ENCODE results near the gene HIVEP3. TPM values are rescaled to one million over a fixed set of nuclear protein-coding genes. Genes with fewer than 3 reads are reported as not detected.
"Not testable (repeated sequence)": the region's sequence is repeated elsewhere in the genome, so short reads cannot be mapped to it uniquely, and the experiment has no call there.

Gene HIVEP3
- total RNA-seq, 2 experiments from 2014 or later: 19.4 to 21.3 TPM

- H3K4me3 Mint-ChIP-seq: no peak overlapping the region
- no peak for DNase-seq
- no peaks in the 10 kb centered on the region for H3K9me3 Mint-ChIP-seq
- H3K36me3 Mint-ChIP-seq: no peaks in the 10 kb centered on the region
- no peaks in the 10 kb centered on the region for H3K27me3 Mint-ChIP-seq
- peaks cover 17% of the 10 kb centered on the region for H3K4me1 Mint-ChIP-seq
- H3K27ac Mint-ChIP-seq: no peak overlapping the region
These were observed 207.7 kb downstream of the HIVEP3 start for GRCh38 chr1:41710980-41711379.

GRCh38 chr1:41709873-41710272 lies 208.8 kb downstream of the HIVEP3 start:
- no peaks in the 10 kb centered on the region for H3K9me3 Mint-ChIP-seq
- no peak overlapping the region for H3K4me3 Mint-ChIP-seq
- H3K27me3 Mint-ChIP-seq: no peaks in the 10 kb centered on the region
- H3K4me1 Mint-ChIP-seq: peaks cover 17% of the 10 kb centered on the region
- no peaks in the 10 kb centered on the region for H3K36me3 Mint-ChIP-seq
- no peak overlapping the region for H3K27ac Mint-ChIP-seq
- DNase-seq: no peak

DNA sequence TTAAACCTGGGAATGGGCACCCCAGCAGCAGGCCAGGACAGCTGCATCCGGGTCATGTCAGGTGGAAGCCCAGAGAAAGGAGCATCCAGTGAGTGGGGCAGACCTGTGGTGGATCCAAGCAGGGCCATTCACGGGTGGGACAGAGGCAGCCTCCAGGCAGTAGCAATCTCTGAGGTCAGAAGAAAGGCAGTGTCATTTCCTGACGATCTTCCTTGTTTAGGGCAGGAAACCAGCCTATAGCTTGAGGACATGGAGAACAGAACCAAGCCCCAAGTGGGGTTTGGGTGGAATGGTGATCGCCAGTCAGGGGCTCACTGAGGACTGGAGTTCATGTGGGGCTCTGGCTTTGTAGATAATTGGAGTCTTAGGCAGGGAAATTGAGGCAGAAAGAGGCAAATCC lies 209.4 kb downstream of the HIVEP3 start:
- no peak overlapping the region for H3K4me3 Mint-ChIP-seq
- H3K9me3 Mint-ChIP-seq: no peaks in the 10 kb centered on the region
- H3K4me1 Mint-ChIP-seq: peaks cover 17% of the 10 kb centered on the region
- no peak for DNase-seq
- H3K27ac Mint-ChIP-seq: no peak overlapping the region
- H3K36me3 Mint-ChIP-seq: no peaks in the 10 kb centered on the region
- no peaks in the 10 kb centered on the region for H3K27me3 Mint-ChIP-seq

DNA sequence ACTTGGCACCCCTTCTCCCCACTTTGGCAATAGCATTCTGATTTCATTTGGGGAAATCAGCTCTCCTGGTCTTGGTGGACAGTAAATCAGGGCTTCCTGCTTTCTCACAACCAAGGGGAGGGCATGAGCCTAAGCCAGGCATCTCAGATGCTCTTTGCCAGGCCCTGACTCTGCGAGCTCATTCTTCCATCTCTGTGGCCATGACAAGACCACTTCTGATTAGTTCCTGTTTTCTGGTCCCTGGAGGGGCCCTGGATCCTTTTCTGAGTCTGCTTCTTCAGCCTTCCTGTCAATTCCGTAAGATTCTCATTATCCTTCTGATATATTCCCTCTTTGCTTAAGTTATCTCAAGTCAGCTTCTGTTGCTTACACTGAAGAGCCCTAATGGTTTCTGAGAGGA lies 210.4 kb downstream of the HIVEP3 start:
- no peaks in the 10 kb centered on the region for H3K27me3 Mint-ChIP-seq
- DNase-seq: no peak
- no peak overlapping the region for H3K4me3 Mint-ChIP-seq
- peaks cover 11% of the 10 kb centered on the region for H3K4me1 Mint-ChIP-seq
- H3K9me3 Mint-ChIP-seq: no peaks in the 10 kb centered on the region
- no peaks in the 10 kb centered on the region for H3K36me3 Mint-ChIP-seq
- H3K27ac Mint-ChIP-seq: no peak overlapping the region

GRCh38 chr1:41707793-41708192 lies 210.9 kb downstream of the HIVEP3 start:
- peaks cover 11% of the 10 kb centered on the region for H3K4me1 Mint-ChIP-seq
- no peak overlapping the region for H3K27ac Mint-ChIP-seq
- H3K27me3 Mint-ChIP-seq: no peaks in the 10 kb centered on the region
- H3K9me3 Mint-ChIP-seq: no peaks in the 10 kb centered on the region
- no peaks in the 10 kb centered on the region for H3K36me3 Mint-ChIP-seq
- no peak overlapping the region for H3K4me3 Mint-ChIP-seq
- DNase-seq: no peak

DNA sequence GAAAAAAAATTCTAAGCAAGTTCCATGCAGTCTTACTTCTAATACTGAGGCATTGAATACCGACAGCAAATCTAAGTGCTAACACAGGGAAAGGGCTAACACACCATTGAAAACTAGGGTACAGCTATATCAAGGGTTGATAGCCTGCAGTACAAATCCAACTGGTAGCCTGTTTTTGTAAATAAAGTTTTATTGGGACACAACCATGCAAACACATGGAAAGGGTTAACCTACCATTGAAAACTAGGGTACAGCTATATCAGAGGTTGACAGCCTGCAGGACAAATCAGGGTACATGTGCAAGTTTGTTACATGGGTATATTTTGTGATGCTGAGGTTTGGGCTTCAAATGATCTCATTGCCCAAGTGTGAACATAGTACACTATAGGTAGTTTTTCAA lies 212.9 kb downstream of the HIVEP3 start:
- Mint-ChIP-seq H3K27ac (no peak overlapping the region), H3K27me3 (no peaks in the 10 kb centered on the region)

DNA sequence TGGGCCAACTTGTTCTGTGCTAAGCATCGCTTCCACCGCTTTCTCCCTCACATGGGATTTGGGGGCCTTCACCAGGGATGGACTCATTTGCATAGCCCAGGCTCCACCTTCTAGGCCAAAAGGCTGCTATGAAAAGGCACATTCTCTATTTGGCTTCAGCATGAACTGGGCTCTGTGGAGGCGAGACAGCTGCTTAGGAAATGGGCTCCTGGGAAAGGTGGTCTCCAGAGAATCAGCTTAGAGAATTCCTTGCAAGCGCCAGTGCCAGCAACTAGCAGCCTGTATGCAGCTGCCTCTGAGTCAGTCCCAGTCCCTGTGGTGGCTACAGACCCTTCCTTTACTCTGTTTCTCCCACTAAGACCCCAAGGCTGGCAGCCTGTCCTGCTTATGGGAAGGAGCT lies 214.5 kb downstream of the HIVEP3 start:
- Mint-ChIP-seq H3K4me1 (peaks cover 16% of the 10 kb centered on the region), H3K27me3 (no peaks in the 10 kb centered on the region), H3K36me3 (no peaks in the 10 kb centered on the region), H3K27ac (no peak overlapping the region), H3K9me3 (no peaks in the 10 kb centered on the region), H3K4me3 (no peak overlapping the region)
- no peak for DNase-seq

More for the DNA sequence above, 212.9 kb downstream of the HIVEP3 start:
- no peaks in the 10 kb centered on the region for H3K36me3 Mint-ChIP-seq
- no peak for DNase-seq
- peaks cover 11% of the 10 kb centered on the region for H3K4me1 Mint-ChIP-seq
- no peak overlapping the region for H3K4me3 Mint-ChIP-seq
- H3K9me3 Mint-ChIP-seq: no peaks in the 10 kb centered on the region

- no peak for DNase-seq
- no peak overlapping the region for H3K4me3 Mint-ChIP-seq
- peaks cover 11% of the 10 kb centered on the region for H3K4me1 Mint-ChIP-seq
- no peak overlapping the region for H3K27ac Mint-ChIP-seq
- no peaks in the 10 kb centered on the region for H3K9me3 Mint-ChIP-seq
- no peaks in the 10 kb centered on the region for H3K27me3 Mint-ChIP-seq
- H3K36me3 Mint-ChIP-seq: no peaks in the 10 kb centered on the region
These were observed 216.0 kb downstream of the HIVEP3 start for GRCh38 chr1:41702771-41703170.

GRCh38 chr1:41700986-41701535 lies 217.7 kb downstream of the HIVEP3 start:
- Mint-ChIP-seq H3K27me3 (no peaks in the 10 kb centered on the region), H3K9me3 (no peaks in the 10 kb centered on the region), H3K27ac (no peak overlapping the region), H3K36me3 (no peaks in the 10 kb centered on the region), H3K4me1 (peaks cover 4% of the 10 kb centered on the region), H3K4me3 (no peak overlapping the region)
- DNase-seq: no peak

- H3K4me1 Mint-ChIP-seq: peaks cover 4% of the 10 kb centered on the region
- no peaks in the 10 kb centered on the region for H3K9me3 Mint-ChIP-seq
- H3K27ac Mint-ChIP-seq: no peak overlapping the region
- no peak for DNase-seq
- H3K36me3 Mint-ChIP-seq: no peaks in the 10 kb centered on the region
- no peaks in the 10 kb centered on the region for H3K27me3 Mint-ChIP-seq
- H3K4me3 Mint-ChIP-seq: no peak overlapping the region
These were observed 218.1 kb downstream of the HIVEP3 start for GRCh38 chr1:41700581-41700980.

- Mint-ChIP-seq H3K27me3 (no peaks in the 10 kb centered on the region), H3K27ac (no peak overlapping the region), H3K4me3 (no peak overlapping the region), H3K9me3 (no peaks in the 10 kb centered on the region), H3K36me3 (no peaks in the 10 kb centered on the region), H3K4me1 (peaks cover 4% of the 10 kb centered on the region)
- DNase-seq: no peak
These were observed 218.9 kb downstream of the HIVEP3 start for GRCh38 chr1:41699861-41700248.

- H3K27ac Mint-ChIP-seq: no peak overlapping the region
- no peak overlapping the region for H3K4me3 Mint-ChIP-seq
- H3K4me1 Mint-ChIP-seq: peaks cover 4% of the 10 kb centered on the region
- H3K27me3 Mint-ChIP-seq: no peaks in the 10 kb centered on the region
- DNase-seq: no peak
- no peaks in the 10 kb centered on the region for H3K9me3 Mint-ChIP-seq
- H3K36me3 Mint-ChIP-seq: no peaks in the 10 kb centered on the region
These were observed 219.5 kb downstream of the HIVEP3 start for GRCh38 chr1:41698916-41699860.

GRCh38 chr1:41696381-41696780 lies 222.3 kb downstream of the HIVEP3 start:
- Mint-ChIP-seq H3K36me3 (no peaks in the 10 kb centered on the region), H3K4me1 (peaks cover 6% of the 10 kb centered on the region), H3K4me3 (no peak overlapping the region), H3K9me3 (no peaks in the 10 kb centered on the region), H3K27ac (no peak overlapping the region), H3K27me3 (no peaks in the 10 kb centered on the region)
- DNase-seq: no peak

- H3K4me3 Mint-ChIP-seq: no peak overlapping the region
- no peaks in the 10 kb centered on the region for H3K27me3 Mint-ChIP-seq
- H3K4me1 Mint-ChIP-seq: peaks cover 6% of the 10 kb centered on the region
- H3K9me3 Mint-ChIP-seq: no peaks in the 10 kb centered on the region
- H3K36me3 Mint-ChIP-seq: no peaks in the 10 kb centered on the region
- no peak overlapping the region for H3K27ac Mint-ChIP-seq
- DNase-seq: no peak
These were observed 223.5 kb downstream of the HIVEP3 start for GRCh38 chr1:41695118-41695745.

DNA sequence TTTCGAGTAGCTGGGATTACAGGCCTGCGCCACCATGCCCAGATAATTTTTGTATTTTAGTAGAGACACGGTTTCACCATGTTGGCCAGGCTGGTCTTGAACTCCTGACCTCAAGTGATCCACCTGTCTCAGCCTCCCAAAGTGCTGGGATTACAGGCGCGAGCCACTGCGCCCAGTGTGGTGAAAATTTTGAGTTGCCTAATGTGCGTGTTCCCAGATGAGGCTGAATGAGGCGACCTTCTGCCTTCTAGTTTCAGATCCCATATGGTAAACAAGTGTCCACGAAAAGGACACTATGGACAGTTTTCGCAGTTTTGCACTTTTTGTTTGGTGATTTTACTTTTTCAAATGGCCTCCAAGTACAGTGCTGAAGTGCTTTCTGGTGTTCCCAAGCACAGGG lies 226.8 kb downstream of the HIVEP3 start:
- not testable (repeated sequence) for H3K9me3 Mint-ChIP-seq, H3K27ac Mint-ChIP-seq, H3K27me3 Mint-ChIP-seq, H3K4me3 Mint-ChIP-seq, DNase-seq, H3K36me3 Mint-ChIP-seq
- peaks cover 18% of the 10 kb centered on the region for H3K4me1 Mint-ChIP-seq
